Loucy (cell line): Measurements from ENCODE around the gene CELF2.

ENCODE experiments used
- EZH2phosphoT487 ChIP-seq: fragments of 200-600 bp; IDR thresholded peaks from 2 replicates; pipeline ENCODE4 v1.6.1; 2018; ENCODE audit warnings: antibody characterized with exemption, mild to moderate bottlenecking, moderate library complexity, borderline replicate concordance
- TF ChIP-seq, protein P1 (sequence below): fragments of 200-600 bp; sonication (generic); conservative IDR thresholded peaks from 2 replicates; pipeline ENCODE4 v1.5.1; 2014; ENCODE audit warnings: mild to moderate bottlenecking, antibody characterized with exemption, low read length

DNA sequence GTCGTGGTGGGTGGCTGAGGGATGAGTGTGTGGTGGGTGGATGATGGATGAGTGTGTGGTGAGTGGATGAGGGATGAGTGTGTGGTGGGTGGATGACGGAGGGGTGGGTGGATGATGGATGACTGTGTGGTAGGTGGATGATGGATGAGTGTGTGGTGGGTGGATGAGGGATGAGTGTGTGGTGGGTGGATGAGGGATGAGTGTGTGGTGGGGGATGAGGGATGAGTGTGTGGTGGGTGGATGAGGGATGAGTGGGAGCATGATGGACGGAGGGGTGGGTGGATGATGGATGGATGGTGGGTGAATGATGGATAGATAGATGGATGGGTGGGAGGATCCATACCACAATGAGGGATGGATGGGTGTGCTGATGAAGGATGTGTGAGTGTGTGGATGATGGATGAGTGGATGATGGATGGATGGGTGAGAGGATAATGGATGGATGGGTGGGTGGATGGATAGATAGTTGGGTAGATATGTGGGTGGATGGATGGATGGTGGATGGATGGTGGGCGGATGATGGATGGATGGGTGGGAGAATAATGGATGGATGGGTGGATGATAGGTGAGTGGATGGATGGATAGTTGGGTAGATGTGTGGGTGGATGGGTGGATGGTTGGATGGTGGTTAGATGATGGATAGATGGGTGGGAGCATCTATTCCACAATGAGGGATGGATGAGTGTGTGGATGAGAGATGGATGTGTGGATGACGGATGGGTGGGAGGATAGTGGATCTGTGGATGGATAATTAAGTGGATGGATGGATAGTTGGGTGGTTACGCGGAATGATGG is 266.8 kb downstream of the CELF2 start:
- TF ChIP-seq, protein P1, sequence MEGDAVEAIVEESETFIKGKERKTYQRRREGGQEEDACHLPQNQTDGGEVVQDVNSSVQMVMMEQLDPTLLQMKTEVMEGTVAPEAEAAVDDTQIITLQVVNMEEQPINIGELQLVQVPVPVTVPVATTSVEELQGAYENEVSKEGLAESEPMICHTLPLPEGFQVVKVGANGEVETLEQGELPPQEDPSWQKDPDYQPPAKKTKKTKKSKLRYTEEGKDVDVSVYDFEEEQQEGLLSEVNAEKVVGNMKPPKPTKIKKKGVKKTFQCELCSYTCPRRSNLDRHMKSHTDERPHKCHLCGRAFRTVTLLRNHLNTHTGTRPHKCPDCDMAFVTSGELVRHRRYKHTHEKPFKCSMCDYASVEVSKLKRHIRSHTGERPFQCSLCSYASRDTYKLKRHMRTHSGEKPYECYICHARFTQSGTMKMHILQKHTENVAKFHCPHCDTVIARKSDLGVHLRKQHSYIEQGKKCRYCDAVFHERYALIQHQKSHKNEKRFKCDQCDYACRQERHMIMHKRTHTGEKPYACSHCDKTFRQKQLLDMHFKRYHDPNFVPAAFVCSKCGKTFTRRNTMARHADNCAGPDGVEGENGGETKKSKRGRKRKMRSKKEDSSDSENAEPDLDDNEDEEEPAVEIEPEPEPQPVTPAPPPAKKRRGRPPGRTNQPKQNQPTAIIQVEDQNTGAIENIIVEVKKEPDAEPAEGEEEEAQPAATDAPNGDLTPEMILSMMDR, result no peak
- no peak for TF ChIP-seq EZH2phosphoT487
